Measurements from ENCODE around the gene LRIG3.
"Not testable (repeated sequence)": the region's sequence is repeated elsewhere in the genome, so short reads cannot be mapped to it uniquely, and the experiment has no call there.

The LRIG3 gene

GRCh38 chr12:58920102-58920960 lies at the start of gene LRIG3:
TSS of gene LRIG3 (minus strand) at chr12:58920504. CDS start at chr12:58920235, 269 bp downstream.
- peak in 55 of 56 donors; percentile 13 to 88 (median 73) for DNase-seq

- no peak for DNase-seq
Observed at GRCh38 chr12:58969237-58969636, 48.9 kb upstream of the LRIG3 start.

GRCh38 chr12:58967561-58967960 lies 47.3 kb upstream of the LRIG3 start:
- DNase-seq = no peak

- DNase-seq = no peak
Observed at GRCh38 chr12:58966939-58967338, 46.6 kb upstream of the LRIG3 start.

GRCh38 chr12:58965568-58965967 lies 45.3 kb upstream of the LRIG3 start:
- DNase-seq = no peak

GRCh38 chr12:58963844-58964243 lies 43.5 kb upstream of the LRIG3 start:
- DNase-seq = no peak

GRCh38 chr12:58961906-58962305 lies 41.6 kb upstream of the LRIG3 start:
- no peak for DNase-seq

GRCh38 chr12:58961166-58961565 lies 40.9 kb upstream of the LRIG3 start:
- no peak for DNase-seq

GRCh38 chr12:58959639-58960300 lies 39.5 kb upstream of the LRIG3 start:
- DNase-seq = no peak

GRCh38 chr12:58957298-58957697 lies 37.0 kb upstream of the LRIG3 start:
- no peak for DNase-seq

- DNase-seq = no peak
Observed at GRCh38 chr12:58955849-58956248, 35.5 kb upstream of the LRIG3 start.

- DNase-seq = no peak
Observed at GRCh38 chr12:58954002-58954401, 33.7 kb upstream of the LRIG3 start.

- DNase-seq = no peak
Observed at GRCh38 chr12:58950739-58951100, 30.4 kb upstream of the LRIG3 start.

GRCh38 chr12:58949954-58950738 lies 29.8 kb upstream of the LRIG3 start:
- not testable (repeated sequence) for DNase-seq

- no peak for DNase-seq
Observed at GRCh38 chr12:58943079-58943478, 22.8 kb upstream of the LRIG3 start.

- no peak for DNase-seq
Observed at GRCh38 chr12:58942345-58942744, 22.0 kb upstream of the LRIG3 start.

- DNase-seq = no peak
Observed at GRCh38 chr12:58939399-58940100, 19.2 kb upstream of the LRIG3 start.

GRCh38 chr12:58938440-58938839 lies 18.1 kb upstream of the LRIG3 start:
- no peak for DNase-seq

GRCh38 chr12:58934528-58934927 lies 14.2 kb upstream of the LRIG3 start:
- no peak for DNase-seq

GRCh38 chr12:58932806-58933681 lies 12.7 kb upstream of the LRIG3 start:
- no peak for DNase-seq

Measured in amygdala (tissue), 56 donors.